ENCODE data around the gene ENTPD8.
"Not testable (repeated sequence)": the region's sequence is repeated elsewhere in the genome, so short reads cannot be mapped to it uniquely, and the experiment has no call there.

Gene ENTPD8

DNA sequence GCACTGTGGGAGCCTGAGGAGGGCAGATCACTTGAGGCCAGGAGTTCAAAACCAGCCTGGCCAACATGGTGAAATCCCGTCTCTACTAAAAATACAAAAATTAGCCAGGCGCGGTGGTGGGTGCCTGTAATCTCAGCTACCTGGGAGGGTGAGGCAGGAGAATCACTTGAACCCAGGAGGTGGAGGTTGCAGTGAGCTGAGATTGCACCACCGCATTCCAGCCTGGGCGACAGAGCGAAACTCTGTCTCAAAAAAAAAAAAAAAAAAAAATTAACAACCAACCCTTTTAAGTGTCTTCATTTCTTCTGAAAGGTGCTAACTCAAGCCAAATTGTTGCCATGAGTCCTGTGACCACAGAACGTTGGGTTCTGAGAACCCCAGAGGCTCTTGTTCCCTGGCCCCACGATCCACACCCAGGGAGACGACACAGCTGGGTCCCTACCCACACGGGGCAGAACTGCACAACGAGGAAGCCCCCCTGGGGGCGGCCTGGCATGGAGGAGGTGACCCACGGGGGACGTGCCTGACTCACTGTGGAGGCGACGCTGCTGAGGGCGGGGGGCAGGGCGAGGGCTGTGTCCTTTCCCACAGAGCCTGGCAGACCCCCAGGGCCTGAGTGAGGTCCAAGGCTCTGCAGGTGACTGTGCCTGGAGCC, 30.8 kb downstream of the ENTPD8 start:
- DNase-seq, result not testable (repeated sequence)

DNA sequence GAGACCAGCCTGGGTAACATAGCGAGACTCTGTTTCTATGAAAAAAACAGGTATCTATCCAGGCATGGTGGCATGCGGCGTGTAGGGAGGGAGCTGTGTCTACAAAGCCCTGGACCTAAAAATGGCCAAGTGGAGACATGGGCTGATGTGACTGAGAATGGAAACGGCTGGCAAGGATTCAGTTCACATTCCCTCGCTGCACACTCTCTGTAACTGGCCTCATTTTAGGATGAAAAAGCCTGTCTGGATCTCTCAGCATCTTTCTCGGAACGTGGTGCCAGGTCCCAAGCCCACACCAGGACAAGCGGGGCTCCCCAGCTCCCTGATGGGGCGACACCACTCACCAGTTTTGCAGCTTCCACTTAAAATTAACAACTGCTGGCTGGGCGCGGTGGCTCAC, 31.6 kb downstream of the ENTPD8 start:
- no peak for DNase-seq

DNA sequence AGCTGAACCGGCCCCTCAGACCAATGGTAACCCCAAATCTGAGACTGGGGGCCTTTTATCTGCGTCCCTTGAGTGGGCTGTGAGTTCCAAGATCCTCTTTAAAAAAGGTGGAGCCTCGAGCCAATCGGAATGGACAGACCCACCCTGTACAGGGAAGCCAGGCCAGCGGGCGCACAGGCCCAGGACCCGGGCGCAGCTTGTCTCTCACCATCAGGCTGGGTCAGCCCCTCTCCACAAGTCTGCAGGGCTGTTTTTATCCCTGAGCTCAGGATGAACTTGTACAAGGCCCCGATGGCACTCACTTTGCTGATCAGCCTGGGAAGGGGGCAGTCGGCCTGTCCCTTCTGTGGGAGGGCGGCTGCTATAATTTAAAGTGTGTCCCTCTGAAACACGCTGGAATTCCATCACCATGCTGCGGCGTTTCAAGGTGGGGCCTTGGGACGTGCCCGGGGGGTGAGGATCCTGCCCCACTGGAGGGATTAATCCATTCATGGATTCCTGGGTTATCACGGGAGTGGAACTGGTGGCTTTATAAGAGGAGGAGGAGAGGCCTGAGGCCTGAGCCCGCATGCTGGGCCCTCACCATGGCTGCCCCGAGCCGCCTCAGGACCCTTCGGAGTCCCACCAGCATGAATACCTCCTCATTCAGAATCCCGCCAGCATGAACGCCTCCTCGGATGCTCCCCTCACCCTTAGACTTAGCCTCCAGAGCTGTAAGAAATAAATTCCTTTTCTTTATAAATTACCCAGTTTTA, 32.3 kb downstream of the ENTPD8 start:
- DNase-seq, result no peak

DNA sequence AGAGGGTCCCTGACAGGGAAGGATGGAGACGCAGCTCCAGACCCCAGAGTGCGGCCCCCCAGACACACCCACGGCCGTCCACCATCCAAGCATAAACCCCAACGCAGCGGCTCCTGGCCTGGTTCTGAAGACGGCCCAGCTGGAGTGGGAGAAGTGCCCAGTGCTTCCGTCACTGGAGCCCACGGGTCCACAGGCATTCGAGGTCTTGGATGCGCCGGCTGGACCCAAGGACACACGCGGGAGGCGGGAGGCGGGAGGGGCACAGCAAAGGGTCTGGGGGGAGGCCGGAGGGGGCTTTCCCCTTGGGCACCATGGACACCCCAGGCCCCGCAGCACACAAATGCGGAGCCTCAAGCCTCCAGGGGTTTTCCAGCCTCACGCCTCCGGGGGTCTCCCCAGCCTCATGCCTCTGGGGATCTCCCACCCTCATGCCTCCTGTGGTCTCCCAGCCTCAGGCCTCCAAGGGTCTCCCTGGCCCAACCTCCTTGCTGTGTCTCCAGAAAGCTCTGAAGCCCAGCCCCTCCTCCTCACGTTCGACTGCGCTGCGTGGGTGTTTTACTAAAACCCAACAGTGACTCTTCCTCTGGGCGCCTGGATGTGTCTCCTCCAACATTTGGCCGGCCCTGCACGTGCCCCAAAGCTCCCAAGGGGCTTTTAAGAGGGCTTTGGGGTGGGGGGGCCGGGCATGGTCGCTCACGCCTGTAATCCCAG, 33.4 kb downstream of the ENTPD8 start:
- DNase-seq, result no peak

DNA sequence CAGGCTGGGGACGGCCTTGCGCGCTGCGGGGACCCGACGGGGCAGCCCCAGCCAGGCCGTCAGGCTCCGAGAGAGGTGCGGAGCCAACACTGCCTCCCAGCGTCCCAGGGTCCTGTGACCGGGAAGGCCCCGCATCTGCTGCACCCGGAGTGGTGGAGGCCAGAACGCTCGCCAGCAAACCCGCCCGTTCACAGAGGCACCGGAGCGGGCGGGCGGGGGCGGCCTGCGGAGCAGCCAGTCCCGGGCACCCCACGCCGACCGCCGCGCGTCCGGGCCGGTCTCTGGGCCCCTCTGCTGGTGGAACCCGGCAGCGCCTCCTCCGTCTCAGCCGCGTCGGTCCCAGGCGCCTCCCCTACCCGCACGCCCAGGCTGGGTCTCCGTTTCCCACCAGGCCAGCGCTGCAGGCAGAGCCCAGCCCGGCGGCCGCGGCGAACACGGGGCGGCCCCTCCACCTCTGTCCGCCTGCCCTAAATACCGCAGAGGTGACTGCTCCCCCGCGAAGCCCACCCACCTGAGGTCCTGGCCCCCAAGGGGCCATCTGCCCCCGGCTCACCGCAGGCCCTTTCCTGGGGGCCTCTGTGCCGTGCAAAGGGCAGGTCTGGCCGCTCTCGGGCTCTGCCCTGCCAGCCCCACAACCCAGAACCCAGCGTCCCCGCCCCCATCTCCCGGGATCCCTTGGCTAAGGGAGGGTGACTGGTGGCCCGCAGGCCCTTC, 34.1 kb downstream of the ENTPD8 start:
- no peak for DNase-seq

DNA sequence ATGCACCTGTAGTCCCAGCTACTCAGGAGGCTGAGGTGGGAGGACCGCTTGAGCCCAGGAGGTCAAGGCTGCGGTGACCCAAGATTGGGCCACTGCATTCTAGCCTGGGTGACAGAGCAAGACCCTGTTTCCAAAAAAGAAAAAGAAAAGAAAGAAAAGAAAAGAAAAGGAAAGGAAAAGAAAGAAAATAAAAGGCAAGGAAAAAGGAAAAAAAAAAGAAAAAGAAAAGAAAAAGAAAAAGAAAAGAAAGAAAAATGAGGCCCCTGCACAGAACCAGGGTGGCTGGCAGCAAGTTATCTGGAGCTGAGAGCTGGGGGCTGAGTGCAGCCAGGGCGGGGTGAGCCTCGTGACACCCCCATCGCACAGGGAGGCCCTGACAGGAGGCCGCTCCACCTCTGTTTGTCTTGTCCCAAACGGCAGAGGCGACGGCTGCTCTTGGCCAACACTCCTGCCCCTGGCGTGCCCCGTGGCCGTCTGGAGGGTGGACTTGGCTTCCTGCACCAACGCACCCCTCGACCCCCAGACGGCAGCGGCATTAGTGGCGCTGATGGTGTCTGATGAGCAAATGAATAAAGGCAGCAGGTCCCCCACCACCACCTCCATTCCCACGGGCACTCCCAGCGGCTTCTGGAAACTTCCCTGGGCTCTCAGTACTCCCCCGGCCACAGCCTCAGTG, 34.9 kb downstream of the ENTPD8 start:
- DNase-seq, result no peak

DNA sequence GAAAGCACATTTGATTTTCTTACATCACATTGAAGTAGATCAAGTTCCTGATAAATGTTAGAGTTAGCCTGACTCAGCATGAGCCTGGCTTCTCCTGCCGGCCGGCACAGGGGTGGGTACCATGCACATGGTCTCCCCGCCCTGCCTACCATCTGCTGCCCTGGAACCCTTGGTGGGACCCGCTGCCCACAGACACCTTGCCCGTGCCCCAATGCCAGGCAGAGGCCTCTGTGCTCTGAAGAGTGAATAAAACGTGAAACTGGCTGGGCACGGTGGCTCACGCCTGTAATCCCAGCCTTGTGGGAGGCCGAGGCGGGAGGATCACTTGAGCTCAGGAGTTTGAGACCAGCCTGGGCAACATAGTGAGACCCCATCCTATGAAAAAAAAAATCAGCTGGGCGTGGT, 35.5 kb downstream of the ENTPD8 start:
- no peak for DNase-seq

DNA sequence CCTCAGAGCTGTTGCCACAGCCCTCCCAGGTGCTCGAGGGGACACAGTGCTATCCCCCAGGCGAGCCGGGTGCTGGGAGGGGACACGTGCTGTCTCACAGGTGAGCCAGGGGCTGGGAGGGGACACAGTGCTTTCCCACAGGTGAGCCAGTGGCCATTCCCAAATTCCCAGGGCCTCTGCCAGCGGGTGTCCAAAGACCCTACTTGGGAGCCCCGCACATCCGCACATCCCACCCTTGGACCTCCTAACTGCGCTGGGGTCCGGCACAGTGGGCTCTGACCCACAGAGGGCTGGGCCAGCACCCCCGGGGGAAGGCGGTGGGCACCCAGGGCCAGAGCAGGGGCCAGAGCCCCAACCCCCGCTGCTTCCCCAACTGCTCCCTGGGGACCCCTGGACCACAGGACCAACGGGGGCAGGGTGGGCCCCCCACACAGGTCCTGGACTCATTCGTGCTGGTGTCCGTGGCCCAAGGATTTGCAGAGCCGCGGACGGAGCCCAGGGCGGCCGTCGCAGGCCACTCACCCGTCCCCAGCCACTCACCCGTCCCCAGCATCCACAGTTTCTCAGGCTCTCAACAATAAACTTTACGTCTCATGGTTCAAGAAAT, 36.1 kb downstream of the ENTPD8 start:
- no peak for DNase-seq

DNA sequence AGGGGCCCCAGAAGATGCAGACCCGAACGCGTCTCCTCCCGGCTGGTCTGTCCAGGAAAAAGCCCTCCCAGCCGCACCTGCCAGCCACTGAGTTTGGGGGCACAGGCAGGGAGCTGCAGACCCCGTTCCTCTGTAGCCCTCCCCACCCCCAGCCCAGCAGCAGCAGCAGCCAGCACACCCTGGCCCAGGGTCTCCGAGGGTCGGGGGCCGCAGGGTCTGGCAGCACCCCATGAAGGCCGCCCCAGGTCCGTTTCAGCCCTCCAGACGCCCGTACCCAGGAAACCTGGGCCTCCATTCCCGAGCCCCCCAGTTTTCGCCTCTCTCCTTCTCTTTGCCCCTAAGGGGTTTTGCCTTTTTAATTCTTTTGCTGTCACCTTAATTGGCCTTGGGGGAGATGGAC, 37.9 kb downstream of the ENTPD8 start:
- no peak for DNase-seq

DNA sequence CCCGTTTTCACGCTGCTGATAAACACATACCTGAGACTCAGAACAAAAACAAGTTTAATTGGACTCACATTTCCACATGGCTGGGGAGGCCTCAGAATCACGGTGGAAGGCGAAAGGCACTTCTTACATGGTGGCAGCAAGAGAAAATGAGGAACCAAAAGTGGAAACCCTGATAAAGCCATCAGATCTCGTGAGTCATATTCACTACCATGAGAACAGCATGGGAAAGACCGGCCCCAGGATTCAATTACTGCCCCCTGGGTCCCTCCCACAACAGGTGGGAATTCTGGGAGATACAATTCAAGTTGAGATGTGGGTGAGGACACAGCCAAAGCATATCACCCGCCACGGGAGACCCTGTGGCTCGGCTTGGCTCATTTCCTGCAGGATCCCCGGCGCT, 38.4 kb downstream of the ENTPD8 start:
- no peak for DNase-seq

DNA sequence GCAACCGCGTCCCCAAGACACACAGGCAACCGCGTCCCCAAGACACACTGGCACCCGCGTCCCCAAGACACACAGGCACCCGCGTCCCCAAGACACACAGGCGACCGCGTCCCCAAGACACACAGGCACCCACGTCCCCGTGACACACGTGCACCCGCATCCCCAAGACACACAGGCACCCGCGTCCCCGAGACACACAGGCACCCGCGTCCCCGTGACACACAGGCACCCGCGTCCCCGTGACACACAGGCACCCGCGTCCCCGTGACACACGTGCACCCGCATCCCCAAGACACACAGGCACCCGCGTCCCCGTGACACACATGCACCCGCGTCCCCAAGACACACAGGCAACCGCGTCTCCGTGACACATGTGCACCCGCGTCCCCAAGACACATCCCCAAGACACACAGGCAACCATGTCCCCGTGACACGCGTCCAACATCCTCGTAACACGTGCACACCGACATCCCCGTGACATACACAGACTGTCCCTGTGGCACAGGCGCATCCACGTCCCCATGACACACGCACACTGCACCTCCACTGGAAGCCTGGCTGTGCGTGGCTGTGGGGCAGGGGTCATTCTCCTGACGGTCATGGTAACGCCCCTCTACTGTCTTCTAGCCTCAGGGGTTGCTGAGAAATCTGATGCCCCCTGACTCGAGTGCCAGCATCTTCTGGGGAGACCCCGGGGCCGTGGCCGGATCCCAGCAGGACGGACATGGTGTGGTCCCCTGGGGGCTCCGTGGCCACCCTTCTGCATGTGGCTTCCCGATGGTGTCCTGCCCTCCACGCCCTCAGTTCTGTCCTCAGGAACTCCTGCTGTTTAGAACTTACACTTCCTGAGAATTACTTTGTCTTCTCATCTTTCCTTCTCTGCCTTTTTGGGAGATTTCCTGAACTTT, 42.3 kb downstream of the ENTPD8 start:
- DNase-seq, result no peak

DNA sequence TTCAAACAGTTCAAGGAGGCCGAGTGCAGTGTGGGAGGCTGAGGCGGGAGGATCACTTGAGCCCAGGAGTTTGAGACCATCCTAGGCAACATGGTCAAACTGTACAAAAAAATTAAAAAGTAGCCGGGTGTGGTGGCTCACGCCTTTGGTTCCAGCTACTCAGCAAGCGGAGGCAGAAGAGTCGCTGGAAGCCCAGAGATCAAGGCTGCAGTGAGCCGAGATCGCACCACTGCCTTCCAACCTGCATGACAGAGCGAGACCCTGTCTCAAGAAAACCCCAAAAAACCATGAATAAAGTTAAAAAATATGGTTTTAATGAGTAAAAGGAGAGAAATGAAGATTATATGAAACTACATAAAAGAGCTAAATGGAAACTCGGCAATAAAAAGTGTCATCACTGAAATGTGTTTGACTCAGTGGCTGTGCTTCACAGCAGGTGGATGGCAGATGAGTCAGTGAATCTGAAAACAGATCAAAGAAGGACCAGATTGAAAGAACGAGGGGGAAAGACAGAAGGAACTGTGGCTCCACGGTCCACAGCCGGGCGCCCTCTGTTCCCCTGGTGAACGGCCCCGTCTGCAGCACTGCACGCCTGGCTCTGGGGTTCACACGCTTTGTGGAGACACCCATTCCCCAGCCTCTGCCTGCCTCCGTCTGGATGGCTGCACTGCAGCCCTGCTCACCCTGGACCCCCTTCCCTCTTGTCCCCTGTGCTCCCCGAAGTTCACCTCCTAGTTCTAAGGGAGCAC, 43.3 kb downstream of the ENTPD8 start:
- no peak for DNase-seq

DNA sequence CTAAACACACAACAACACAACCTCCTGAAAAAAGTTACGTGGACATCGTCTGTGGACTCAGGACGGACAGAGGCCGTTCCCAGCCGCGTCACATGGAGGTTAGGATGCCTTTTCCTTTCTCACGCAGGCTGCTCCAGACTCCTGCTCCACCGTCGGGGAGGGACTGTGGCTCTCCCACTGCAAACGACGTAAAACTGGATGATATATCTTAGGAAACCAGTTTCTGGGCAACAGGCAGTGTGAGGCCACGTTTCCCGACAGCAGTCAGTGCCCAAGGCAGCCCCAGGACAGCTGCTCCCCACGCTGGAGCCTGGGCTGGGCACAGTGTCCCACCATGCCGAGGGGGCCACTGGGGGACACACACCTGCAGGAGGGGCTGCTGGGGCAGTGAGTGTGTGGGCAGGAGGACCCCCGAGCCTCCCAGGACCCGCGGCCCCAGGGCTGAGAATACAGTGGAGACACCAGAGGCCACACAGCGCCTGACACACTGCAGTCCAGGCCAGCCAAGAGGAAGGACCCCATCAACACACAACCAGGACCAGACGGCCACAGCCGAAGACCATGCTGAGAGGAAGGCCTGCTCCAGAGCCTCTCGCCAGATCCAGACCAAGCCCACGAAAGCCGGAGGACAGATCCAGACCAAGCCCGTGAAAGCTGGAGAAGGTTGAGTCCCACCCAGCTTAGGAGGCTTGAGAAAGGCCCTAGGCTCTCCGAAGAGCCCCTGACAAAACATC, 44.4 kb downstream of the ENTPD8 start:
- DNase-seq, result no peak

DNA sequence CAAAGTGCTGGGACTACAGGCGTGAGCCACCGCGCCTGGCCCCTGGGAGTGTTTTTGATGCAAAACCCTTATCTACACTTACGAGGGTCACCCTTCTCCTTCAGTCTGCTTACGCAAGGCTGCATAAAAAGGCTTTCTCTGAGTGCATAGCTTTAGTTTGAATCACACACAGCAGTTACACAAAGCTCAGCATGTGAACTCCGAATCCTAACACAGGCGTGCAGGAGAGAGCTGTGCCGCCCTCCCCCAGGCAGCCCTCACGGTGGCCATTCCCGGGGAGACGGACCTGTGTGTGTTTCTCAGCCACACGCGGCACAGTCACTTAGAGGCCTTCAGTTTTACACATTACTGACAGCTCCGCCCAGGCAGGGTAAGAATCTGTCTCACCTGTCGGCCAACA, 44.9 kb downstream of the ENTPD8 start:
- DNase-seq, result peak; percentile 78

DNA sequence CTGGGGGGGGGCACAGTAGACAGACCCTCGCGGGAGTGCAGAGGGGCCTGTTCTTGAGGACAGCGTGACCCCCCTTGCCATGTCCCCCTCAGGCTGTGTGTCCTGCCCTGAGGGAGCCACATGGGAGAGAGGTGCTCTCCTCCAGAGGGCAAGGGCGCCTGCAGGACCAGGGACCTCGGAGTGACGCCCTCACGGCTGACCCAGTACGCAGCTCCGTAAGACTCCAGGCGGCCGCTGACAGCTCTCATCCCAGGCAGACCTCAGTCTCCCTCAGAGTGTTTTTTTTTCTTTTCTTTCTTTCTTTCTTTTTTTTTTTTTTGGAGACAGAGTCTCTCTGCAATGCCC, 45.5 kb downstream of the ENTPD8 start:
- DNase-seq, result no peak

DNA sequence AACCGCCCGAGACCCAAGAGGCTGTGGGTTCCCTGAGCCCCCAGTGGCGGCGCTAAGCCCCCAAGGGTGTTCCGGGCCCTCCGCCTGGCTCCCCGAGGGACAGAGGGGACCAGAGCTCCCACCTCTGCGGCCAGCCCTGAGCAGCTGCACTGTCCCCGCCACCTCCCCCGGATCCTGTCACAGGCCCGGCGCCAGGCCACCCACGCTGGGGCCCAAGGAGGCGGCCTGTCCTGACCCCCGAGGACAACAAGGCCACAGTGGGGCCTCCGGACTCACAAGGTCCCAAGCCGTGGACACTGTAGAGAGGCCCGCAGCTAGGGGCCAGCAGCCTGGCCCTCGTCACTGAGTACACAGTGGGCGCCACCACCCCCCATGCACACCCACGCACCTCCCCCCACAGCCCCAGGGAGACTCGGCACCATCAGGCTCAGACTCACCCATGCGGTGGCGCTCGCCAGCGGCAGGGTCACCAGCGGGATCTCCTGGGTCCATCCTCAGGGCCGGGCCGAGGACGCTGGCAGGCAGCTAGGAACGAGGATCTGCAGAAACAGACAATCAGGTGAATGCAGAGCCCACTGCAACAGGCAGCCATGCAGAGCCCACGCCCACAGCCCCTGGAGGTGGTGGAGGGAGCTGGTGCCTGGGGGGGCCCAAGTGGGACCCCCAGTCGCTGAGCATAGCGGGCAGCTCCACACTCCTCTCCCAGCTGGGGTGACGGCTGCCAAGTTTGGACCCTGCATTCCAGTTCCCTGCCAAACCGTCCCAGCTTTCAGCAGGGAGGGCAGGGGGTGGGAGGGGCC, 46.1 kb downstream of the ENTPD8 start:
- DNase-seq, result no peak

DNA sequence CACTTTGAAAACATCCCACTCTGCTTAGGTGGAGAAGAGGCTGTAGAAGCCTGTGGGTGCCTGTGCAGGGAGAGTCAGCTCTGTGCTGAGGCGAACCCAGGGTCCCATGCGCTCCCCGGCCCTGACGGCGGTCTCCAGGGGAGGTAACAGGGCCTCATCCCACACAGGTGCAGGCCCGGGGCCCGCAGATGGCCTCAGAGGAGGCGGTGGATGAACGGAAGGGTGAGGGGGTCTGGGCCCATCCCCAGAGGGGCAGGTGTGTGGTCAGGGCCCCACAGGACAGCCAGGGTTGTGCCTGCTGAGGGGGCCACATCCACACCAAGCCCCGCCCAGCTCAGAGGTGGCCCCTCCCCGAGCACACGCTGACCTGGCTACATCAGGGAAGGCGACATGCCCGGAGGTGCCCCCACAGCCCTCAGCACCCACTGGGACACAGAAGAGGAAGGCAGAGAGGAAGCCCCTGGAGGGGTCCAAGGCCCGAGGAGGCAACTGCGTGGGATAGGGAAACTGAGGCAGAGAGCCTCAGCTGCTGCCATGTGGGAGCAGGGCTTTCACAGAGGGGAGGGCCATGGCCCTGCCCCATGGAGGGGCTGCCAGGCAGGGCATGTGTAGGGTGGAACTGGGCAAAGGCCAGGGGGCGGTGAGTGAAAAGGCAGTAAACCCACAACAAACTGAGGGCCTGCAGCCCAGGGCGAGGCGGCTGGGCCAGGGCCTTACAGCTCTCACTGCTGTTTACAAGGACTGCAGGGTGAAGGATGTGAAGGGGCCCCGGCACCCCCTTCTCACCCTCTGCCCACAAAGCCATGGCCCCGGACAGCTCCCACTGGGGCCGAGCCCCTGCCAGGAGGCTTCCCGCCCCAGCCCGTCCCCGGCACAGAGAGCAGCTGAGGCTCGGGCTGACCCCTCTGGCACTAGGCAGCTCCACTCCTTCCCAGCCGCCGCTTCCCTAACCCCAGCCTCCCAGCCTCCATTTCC, 47.7 kb downstream of the ENTPD8 start:
- no peak for DNase-seq

All from 8988T (cell line).